Heart left ventricle (tissue), 16 donors: ENCODE results near the gene RBMS2. TPM values are rescaled to one million over a fixed set of nuclear protein-coding genes. Genes with fewer than 3 reads are reported as not detected.
"Not testable (repeated sequence)": the region's sequence is repeated elsewhere in the genome, so short reads cannot be mapped to it uniquely, and the experiment has no call there.

Experiments
- ATAC-seq, 4 donors: fragments of 200-7000 bp; cut with Tn5 transposase; one replicate each; pipeline ENCODE4 v1.9.1; 2020 to 2022; ENCODE audit warnings: moderate library complexity in 4 of 4, mild to moderate bottlenecking in 3 of 4, moderate number of reproducible peaks in 1 of 4
- DNase-seq, 5 donors: peaks; one replicate each; pipeline ENCODE4 v3.0.0-alpha.2; 2020
- H3K27ac ChIP-seq, 12 donors: fragments of 200-600 bp; sonication (generic) in 4 of 12; one replicate each; pipeline versions ENCODE4 v1.5.0 to v1.8.0; 2016 to 2022; ENCODE audit warnings: mild to moderate bottlenecking in 2 of 12
- H3K27me3 ChIP-seq, 9 donors: fragments of 200-600 bp; sonication (generic) in 2 of 9; one replicate each; pipeline versions ENCODE4 v1.5.1 to v1.8.0; 2016 to 2022; ENCODE audit warnings: mild to moderate bottlenecking in 3 of 9
- H3K36me3 ChIP-seq, 9 donors: fragments of 200-600 bp; sonication (generic) in 2 of 9; one replicate each; pipeline versions ENCODE4 v1.5.0 to v1.8.0; 2018 to 2022; ENCODE audit warnings: mild to moderate bottlenecking in 2 of 9
- H3K4me1 ChIP-seq, 12 donors: fragments of 200-600 bp; sonication (generic) in 4 of 12; one replicate each; pipeline versions ENCODE4 v1.5.0 to v1.8.0; 2016 to 2022; ENCODE audit warnings: mild to moderate bottlenecking in 3 of 12
- H3K4me3 ChIP-seq, 12 donors: fragments of 200-600 bp; sonication (generic) in 4 of 12; one replicate each; pipeline versions ENCODE4 v1.5.0 to v1.8.0; 2017 to 2022; ENCODE audit warnings: mild to moderate bottlenecking in 9 of 12, moderate library complexity in 4 of 12
- H3K9me3 ChIP-seq, 12 donors: fragments of 200-600 bp; sonication (generic) in 4 of 12; one replicate each; pipeline versions ENCODE4 v1.5.0 to v1.8.0; 2016 to 2022; ENCODE audit warnings: mild to moderate bottlenecking in 1 of 12
- POLR2A ChIP-seq, 2 donors: fragments of 450-650 bp; IDR thresholded peaks; one replicate each; pipeline ENCODE4 v1.6.1; 2017; ENCODE audit warnings: antibody characterized with exemption in 2 of 2, mild to moderate bottlenecking in 2 of 2, moderate library complexity in 2 of 2
- WGBS, 4 donors: extraction: QIAGEN DNeasy Blood & Tissue Kit in 2 of 4; methylation state at CpG; one replicate each; pipeline versions ENCODE4 v1.1.5 to v1.1.7; 2013 to 2018; 5-methylcytosine and 5-hydroxymethylcytosine counted together
- intact Hi-C, 10 donors: fragments of 100-400 bp; cut with DNase I; formaldehyde crosslinking; loops; one replicate each; pipeline versions ENCODE4 v1.11.1 to v1.14.2; 2022
- polyA plus RNA-seq, 2 donors: library from polyadenylated mRNA; stranded (reverse); fragments of 200-250 nt; gene quantifications; one replicate each; pipeline ENCODE4 v1.2.3, GENCODE V29; 2013
- total RNA-seq, 9 donors: library from RNA; depleted of rRNA in 2 of 9; stranded (reverse); fragments of >200 nt in 2 of 9; fragmentation: NEBNext Ultra II Directional in 3 of 9; extraction: Animal tissue kit (Norgen Biotek cat#: 25700) in 3 of 9; gene quantifications; one replicate each; pipeline versions ENCODE4 v1.1.0 to v1.2.4, GENCODE V29; 2016 to 2023
- TF ChIP-seq, protein P1 (sequence below), 12 donors: fragments of 200-600 bp; sonication (generic) in 4 of 12; IDR thresholded peaks; one replicate each; pipeline versions ENCODE4 v1.5.0 to v1.8.0; 2018 to 2022; ENCODE audit warnings: antibody characterized with exemption in 12 of 12, mild to moderate bottlenecking in 5 of 12
- donor health status: ischemic (EF 13 %, LVEDD 7.1; RV severe dilation, severe dysfunction).
- donor health status: healthy with polysubstance abuse.
- donor health status: DM: no; HTN: yes; CAD: no.
- donor health status: DM: no; HTN: no; CAD: no.
- donor health status: ischemic (EF 25% LVEDD 6.9; RV normal size, moderate dysfunction).
- donor health status: ischemic (EF 25% LVEDD 5.7; RV mildly dilated, moderate dysfunction).
- donor health status: healthy.
- donor health status: DM: yes; HTN: yes; CAD: no.
- donor health status: ischemic (EF 35%, LVEDD 5.7; RV mildly dilated, moderate dysfunction).
- donor health status: nonischemic (EF 11% LVEDD 7.7; RV severe dilation, severe dysfunction).
- donor health status: DM: yes; HTN: yes; CAD: no.
- donor health status: PGD.
- donor health status: ischemic (EF 29% LVEDD 5.4; RV normal size, mild dysfunction).
- donor health status: nonischemic (EF 23%, LVEDD 6.1; RV moderate dilation, normal function).

The RBMS2 gene
- total and polyA plus RNA-seq, 11 donors = 8.8 to 37.3 (median 29.1) TPM

DNA sequence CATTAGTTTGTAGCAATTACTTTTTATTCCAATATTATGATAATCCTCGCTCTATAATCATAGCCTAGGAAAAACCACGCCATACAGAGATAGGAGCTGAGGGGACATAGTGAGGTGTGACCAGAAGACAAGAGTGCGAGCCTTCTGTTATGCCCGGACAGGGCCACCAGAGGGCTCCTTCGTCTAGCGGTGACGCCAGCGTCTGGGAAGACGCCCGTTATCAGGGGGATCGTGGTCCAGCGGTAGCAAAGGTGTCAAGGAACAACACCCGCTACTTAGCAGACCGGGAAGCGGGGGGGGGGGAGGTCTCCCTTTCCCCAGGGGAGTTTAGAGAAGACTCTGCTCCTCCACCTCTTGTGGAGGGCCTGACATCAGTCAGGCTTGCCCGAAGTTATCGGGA lies 24.9 kb upstream of the RBMS2 start:
- H3K9me3 ChIP-seq, ATAC-seq, H3K27ac ChIP-seq, H3K27me3 ChIP-seq, intact Hi-C loops, H3K4me1 ChIP-seq, H3K36me3 ChIP-seq: not testable (repeated sequence)
- TF ChIP-seq, protein P1, sequence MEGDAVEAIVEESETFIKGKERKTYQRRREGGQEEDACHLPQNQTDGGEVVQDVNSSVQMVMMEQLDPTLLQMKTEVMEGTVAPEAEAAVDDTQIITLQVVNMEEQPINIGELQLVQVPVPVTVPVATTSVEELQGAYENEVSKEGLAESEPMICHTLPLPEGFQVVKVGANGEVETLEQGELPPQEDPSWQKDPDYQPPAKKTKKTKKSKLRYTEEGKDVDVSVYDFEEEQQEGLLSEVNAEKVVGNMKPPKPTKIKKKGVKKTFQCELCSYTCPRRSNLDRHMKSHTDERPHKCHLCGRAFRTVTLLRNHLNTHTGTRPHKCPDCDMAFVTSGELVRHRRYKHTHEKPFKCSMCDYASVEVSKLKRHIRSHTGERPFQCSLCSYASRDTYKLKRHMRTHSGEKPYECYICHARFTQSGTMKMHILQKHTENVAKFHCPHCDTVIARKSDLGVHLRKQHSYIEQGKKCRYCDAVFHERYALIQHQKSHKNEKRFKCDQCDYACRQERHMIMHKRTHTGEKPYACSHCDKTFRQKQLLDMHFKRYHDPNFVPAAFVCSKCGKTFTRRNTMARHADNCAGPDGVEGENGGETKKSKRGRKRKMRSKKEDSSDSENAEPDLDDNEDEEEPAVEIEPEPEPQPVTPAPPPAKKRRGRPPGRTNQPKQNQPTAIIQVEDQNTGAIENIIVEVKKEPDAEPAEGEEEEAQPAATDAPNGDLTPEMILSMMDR (IDR thresholded peaks at IDR 0.05) = peak; percentile 14 to 54 (median 38)
- DNase-seq = peak; percentile 41 to 78 (median 58)
- H3K4me3 ChIP-seq = peak overlapping the region in 5 of 12 donors; percentile 10 to 27 (median 18)
- 7 to 18% (median 11%) methylated on average over 9 to 17 of the region's 17 CpGs for WGBS, 4 donors

DNA sequence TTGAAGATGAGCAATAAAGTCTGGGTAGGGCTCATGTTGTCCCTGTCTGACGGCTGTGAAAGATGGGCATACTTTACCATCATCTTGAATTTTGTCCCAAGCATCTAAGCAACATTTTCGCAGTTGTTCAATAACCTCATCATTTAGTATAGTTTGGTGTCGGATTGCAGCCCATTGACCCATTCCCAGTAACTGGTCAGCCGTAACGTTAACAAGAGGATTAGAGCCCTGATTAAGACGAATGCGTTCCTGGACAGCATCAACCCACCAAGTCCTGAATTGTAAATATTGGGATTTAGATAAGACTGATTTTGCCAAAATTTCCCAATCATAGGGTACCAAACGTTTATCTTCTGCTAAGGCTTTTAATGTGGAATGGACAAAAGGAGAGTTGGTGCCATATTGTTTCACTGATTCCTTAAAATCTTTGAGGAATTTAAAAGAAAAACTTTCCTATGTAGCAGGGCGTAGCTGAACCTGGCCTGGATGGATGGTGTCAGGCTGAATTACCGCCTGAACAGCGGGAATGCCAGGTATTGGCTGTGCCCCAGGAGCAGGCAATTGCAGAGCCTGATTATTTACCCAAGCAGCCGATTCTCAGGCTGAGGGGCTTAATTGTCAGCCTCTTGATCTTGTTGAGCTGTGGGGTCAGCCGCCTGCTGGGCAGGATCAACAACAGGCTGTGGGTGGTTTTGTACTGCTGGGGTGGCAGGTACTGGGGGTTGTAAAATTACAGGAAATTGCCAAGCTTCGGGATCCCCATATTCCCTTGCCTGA lies 23.3 kb upstream of the RBMS2 start:
- H3K27ac ChIP-seq, H3K36me3 ChIP-seq, DNase-seq, intact Hi-C loops, H3K27me3 ChIP-seq, H3K9me3 ChIP-seq, H3K4me3 ChIP-seq, H3K4me1 ChIP-seq, ATAC-seq: not testable (repeated sequence)
- WGBS, 4 donors = 85 to 90% (median 87%) methylated on average over 14 of the region's 14 CpGs

DNA sequence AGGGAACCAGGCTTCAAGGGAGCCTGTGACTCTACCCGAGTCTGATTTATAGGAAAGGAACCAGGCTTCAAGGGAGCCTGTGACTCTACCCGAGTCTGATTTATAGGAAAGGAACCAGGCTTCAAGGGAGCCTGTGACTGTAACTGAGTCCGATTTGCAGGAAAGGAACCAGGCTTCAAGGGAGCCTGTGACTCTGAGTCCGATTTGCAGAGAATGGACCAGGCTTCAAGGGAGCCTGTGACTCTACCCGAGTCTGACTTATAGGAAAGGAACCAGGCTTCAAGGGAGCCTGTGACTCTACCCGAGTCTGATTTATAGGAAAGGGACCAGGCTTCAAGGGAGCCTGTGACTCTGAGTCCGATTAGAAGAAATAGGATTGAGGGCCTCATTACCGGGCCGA lies 22.2 kb upstream of the RBMS2 start:
- H3K9me3 ChIP-seq, intact Hi-C loops, DNase-seq, H3K4me3 ChIP-seq, H3K27me3 ChIP-seq, ATAC-seq, H3K27ac ChIP-seq, H3K4me1 ChIP-seq, H3K36me3 ChIP-seq: not testable (repeated sequence)
- 78 to 86% (median 81%) methylated on average over 9 of the region's 9 CpGs for WGBS, 4 donors

DNA sequence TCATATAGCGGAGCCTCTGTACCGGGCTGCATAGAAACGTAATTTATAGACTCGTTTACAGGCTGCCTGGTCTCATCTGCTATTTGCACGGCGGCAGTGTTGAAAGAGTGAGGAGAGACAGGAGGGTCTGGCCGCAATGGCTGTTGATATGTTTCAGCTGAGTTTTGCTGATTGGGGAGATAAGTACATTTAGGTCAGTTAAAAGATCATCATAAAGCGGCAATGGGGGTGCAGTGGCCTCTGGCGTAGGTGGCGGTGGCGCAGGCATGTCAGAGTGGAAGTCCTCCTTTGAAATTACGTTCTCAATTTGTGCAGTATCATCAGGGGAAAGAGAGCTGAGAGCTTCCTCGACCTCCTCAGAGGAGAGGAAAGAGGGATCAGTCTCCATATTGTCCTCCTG lies 21.7 kb upstream of the RBMS2 start:
- H3K4me3 ChIP-seq, H3K27me3 ChIP-seq, ATAC-seq, intact Hi-C loops, H3K36me3 ChIP-seq, H3K9me3 ChIP-seq, DNase-seq, H3K4me1 ChIP-seq, H3K27ac ChIP-seq: not testable (repeated sequence)
- WGBS, 4 donors = 82 to 88% (median 84%) methylated on average over 13 of the region's 13 CpGs

DNA sequence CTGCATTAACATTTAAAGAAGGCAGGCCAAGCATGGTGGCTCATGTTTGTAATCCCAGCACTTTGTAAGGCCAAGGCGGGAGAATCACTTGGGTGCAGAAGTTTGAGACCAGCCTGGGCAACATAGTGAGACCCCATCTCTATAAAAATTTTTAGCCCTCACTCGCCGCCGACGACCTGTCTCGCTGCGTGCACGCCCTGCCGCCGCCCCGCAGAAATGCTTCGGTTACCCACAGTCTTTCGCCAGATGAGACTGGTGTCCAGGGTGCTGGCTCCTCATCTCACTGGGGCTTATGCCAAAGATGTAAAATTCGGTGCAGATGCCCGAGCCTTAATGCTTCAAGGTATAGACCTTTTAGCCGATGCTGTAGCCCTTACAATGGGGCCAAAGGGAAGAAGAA lies 10.8 kb upstream of the RBMS2 start:
- Histone ChIP-seq H3K9me3 (no peaks in the 10 kb centered on the region), H3K4me3 (no peak overlapping the region), H3K36me3 (no peaks in the 10 kb centered on the region), H3K27me3 (no peaks in the 10 kb centered on the region), H3K4me1 (peaks cover 0 to 7% (median 0%) of the 10 kb centered on the region in 12 donors), H3K27ac (no peak overlapping the region)
- WGBS, 4 donors = 93 to 95% (median 94%) methylated on average over 16 of the region's 16 CpGs
- TF ChIP-seq, protein P1 (IDR thresholded peaks at IDR 0.05) = no peak
- TF ChIP-seq POLR2A (IDR thresholded peaks at IDR 0.05) = no peak
- intact Hi-C loops = loop anchor here in 4 of 10 donors (2.0 to 5.0 kb wide), 3 partner anchors 64 to 122 kb away; partner anchors contain the start of gene BAZ2A (in 2 of the 4)
- DNase-seq = no peak
- ATAC-seq = no peak

DNA sequence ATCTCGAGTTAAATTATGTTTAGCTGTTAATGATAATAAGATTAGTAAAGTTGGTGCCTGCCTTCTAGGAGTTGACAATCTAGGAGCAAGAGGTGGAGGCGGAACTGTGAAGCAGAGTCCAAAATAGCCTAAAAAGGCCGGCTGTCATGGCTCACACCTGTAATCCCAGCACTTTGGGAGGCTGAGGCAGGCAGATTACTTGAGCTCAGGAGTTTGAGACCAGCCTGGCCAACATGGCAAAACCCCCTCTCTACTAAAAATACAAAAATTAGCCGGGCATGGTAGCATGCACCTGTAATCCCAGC lies 7.7 kb upstream of the RBMS2 start:
- not testable (repeated sequence) for H3K27me3 ChIP-seq, H3K36me3 ChIP-seq, H3K27ac ChIP-seq, H3K9me3 ChIP-seq, DNase-seq
- Histone ChIP-seq H3K4me3 (peak overlapping the region in 2 of 12 donors; percentile 11 to 23), H3K4me1 (peaks cover 0 to 14% (median 2%) of the 10 kb centered on the region in 12 donors)
- 54 to 64% (median 57%) methylated on average over 4 of the region's 4 CpGs for WGBS, 4 donors
- TF ChIP-seq, protein P1 (IDR thresholded peaks at IDR 0.05) = peak in 2 of 12 donors; percentile 22 to 28
- ATAC-seq = peak in 1 of 4 donors; percentile 7
- intact Hi-C loops = loop anchor here in 7 of 10 donors (1.0 to 5.0 kb wide), 4 partner anchors 59 to 118 kb away; partner anchors contain the start of gene BAZ2A (in 2 of the 7)
